NCI-H2081 treated with DMSO at 0.1 percent for 48 hours (cell line): ENCODE measurements around the gene PAPPA2.
A peak's percentile ranks its signal among the peaks of the same experiment; 100 is the strongest.
"Not testable (repeated sequence)": the region's sequence is repeated elsewhere in the genome, so short reads cannot be mapped to it uniquely, and the experiment has no call there.

Experiments used
- DNase-seq: peaks from one replicate; lab custom pipeline; 2025; lab: John Stamatoyannopoulos, UW

Gene PAPPA2

DNA sequence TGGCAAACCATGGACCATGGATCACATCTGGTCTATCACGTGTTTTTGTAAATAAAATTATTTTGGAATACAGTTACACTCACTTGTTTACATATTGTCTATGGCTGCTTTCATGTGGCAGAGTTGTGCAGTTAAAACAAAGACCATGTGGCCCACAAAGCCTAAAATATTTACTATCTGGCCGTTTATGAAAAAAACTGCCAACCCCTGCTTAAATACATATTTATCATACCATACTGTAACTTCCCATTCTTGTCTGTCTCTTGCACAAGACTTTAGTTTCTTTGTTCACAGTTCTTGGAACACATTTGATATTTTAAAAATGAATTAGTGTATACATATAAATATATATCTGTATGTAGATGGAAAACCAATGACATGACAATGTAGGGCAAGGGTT lies 141.5 kb downstream of the PAPPA2 start:
- DNase-seq = no peak

DNA sequence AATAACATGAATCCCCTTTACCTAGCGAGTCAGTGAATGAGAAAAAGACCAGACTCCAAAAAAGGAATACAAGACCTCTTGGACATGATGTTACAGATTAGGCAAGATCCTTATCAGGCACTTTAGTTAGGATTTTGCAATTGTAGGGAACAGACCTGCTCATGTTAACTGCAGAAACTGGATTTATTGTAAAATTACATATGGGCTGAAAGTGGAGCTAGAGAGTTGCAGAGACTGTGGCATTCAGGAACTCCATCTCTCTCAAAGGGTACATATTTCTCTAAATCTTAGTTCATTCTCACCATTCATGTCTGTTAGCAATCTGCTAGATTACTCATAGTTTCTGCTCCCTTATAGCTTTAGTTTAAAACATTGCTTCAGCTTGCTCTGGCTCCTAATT lies 142.2 kb downstream of the PAPPA2 start:
- DNase-seq = no peak

DNA sequence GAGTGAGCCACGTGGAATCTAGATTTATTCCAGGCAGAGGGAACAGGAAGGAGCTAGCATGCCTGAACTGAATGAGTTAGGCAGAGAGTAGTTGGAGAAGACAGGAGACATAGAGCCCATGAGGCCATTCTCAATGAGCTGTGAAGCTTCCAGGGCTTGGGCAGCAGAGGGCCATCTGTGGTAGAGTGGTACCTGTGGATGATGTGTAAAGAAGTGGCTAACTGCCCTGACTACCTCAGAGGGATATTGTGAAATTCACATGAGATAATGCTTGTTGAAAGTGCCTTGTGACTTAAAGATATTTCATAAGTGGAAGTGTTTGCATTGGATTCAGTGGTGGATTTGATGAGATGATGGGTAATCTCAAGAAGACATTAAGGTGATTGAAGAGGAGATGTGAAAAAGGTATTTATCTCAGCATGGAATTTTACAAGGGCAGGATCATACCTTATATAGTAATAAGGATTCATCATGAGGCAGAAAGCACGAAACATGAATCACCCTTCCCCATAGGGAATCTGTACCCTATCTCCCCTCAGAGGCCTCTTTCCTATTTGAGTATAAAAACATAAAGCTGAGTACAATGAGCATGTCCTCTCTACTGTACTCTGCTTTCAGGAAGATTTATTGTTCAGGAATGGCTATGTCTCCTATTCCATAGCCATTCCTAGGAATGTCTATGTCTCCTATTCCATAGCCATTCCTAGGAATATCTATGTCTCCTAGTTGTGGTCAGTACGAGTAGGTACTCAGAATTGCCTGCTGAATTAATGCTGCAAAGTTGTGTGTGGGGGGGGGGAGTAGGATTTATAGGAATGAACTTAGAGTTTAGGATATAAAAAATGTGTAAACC lies 146.8 kb downstream of the PAPPA2 start:
- no peak for DNase-seq

DNA sequence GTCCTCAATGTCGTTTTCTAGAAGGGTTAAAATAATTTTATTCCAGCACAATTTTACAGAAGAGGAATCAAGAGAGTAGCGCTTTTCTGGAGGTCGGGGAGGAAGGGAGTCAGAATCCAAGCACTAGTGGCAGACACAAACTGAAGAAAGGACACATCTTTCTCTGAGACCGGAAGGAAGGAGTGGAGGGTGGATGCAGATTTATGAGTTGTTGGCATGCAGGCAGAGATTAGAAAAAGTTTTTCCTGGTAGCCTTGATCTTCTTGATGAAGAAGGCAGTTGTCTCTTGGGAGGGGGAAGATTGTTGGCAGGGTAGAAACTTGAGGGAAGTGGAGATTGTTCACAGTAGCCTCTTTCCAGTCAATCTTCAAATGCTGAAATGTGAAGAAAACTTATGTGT lies 149.8 kb downstream of the PAPPA2 start:
- DNase-seq = no peak

DNA sequence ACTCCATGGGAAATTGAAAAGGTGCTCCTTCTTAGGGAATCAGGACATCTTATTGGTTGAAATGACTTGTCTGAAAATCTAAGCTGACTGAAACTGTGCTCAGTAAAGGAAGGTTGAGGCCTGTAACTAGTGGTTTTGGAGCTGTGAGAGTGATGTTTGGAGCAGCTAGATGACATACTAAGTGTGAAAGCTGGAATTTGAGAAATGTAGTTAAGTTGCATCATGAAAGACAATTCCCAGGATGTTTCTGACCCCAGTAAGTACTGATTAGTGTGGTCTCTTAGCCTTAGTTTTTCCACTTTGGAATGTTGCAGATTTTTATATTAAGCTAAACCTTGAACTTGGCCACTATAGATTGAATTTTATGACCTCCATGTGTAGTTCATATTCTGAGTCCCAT lies 154.9 kb downstream of the PAPPA2 start:
- no peak for DNase-seq

DNA sequence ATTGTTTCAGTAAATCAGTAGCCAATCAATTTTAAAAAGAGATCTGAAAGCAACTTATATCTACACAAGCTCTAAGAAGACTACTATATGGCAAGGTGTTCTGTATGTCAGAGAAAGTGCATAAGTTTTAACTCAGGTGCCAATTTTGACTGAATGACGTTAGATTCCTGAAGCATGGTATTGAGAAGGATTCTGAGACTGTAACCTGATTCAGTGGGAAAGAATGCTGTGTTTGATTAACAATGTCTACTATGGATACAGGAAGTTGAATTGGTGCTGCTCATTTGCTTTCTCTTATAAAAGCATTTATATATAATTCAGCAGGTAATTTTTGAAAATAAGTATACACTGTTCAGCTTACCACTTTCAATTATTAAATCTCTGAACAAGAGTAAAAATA lies 156.3 kb downstream of the PAPPA2 start:
- DNase-seq = no peak

DNA sequence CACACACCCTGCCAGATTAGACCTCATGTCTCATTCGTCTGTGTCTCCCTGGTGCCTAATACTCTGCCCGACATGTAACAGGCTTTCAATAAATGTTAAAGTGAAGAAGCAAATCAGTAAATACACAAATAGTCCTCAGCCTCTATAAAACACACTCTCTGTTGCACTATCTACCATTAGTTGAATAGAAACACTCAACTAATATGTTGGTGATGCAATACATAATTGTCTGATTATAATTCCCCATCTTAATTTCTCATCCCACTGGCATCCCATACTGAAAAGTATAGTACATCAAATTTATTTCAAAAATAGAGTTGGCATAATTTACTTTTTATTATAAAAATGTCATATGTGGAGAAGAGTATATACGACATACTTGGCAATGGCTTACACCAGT lies 162.4 kb downstream of the PAPPA2 start:
- no peak for DNase-seq

DNA sequence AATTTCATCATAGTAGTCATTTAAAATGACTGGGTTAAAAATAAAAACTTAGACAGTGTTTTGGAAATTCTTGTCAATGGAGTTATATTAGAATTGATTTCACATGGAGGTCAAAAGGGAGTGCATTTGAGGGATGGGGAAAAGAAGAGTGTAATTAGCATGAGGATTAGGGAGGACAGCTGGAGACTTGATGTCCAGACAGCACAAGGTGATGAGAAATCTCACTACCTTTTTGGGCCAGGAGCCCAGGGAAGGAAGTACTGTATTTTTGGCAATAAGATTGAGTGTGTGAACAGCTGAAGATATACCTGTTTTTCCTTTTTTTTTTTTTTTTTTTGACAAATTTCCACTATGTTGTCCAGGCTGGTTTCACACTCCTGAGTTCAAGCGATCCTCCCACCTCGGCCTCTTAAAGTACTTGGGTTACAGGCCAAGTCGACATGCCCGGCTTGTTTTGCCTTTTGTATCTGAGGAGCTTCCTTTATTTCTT lies 163.6 kb downstream of the PAPPA2 start:
- no peak for DNase-seq

DNA sequence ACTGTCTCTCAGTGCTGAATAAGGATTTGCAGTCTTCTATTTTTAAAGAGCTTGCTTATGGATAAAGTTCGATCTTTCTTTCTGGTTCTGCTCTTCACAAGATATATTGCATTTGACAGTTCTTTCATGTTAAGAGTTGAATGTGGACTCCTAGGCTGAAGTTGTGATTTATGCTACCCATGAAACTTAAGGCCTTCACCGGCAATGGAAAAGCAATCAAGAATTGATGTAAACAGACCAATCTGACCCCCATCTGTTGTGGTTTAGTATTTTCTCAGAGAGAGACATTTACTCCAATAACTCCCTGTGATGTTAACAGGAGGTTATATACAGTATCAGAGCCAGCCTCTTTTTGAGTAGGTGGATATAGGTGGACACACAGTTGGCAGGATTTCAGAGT lies 165.8 kb downstream of the PAPPA2 start:
- no peak for DNase-seq

DNA sequence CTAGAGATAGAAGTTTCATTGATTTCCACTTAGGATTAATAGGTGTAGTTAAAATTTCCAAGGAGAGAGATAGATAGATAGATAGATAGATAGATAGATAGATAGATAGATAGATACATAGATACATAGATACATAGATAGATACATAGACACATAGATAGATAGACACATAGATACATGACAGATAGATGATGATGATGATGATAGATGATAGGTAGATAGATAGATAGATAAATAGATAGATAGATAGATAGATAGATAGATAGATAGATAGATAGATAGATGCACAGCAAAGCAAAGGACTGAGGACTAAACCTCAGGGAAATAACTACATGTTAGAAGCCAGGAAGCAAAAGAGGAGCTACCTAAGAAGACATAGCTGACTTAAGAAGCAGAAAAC lies 171.8 kb downstream of the PAPPA2 start:
- not testable (repeated sequence) for DNase-seq

DNA sequence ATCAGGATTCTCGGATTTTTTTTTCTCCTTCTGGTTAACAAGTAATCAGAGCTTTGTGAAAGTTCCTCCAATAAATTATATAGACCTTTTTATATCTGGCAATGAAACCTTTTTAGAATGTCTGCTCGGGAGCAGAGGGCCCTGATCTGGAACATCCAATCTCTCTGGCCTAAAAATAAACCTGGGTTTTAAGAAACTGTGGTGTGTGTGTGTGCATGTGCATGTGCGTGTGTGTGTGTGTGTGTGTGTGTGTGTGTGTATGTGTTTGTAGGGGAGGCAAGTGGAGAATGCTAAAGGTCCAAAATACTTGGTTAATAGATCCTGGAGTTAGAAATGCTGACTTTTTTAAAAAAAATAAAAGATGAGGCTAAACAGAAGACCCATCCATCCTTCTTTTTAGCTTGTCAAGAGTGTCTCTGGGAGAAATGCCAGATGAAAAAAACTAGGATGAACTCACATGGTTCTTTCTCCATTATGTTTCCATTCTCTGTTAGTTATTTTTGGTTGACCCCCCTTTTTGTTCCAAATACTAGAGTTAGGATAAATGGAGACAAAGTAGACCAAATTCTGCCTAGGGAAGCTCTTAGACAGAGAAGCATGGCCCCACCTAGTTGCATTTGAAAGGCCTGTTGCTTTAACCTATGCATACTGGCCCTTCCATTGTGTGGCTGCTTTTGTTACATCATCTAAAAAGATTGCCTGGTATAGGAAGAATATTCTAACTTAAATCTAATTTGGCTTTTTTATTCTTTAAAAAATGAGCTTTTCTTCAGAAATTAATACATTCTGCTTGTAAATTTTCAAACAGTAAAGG lies 175.9 kb downstream of the PAPPA2 start:
- no peak for DNase-seq

DNA sequence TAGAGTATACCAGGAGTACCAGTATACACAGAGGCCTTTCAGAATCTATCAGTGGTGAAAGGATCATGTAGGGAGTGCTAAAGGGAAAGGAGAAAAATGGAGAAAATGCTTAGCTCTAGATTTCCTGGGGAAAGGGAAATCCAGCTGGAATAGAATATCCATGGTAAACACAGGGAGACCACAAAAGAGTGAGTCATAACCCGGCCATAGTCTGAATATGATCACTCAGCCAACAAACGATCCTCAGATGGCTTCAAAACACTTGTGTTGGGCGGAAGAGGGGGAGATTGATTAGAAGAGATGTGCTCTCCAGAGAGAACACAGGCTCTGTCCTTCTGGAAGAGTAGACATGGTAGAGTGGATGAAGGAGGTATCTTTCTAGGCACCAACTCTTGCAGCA lies 180.6 kb downstream of the PAPPA2 start:
- no peak for DNase-seq

DNA sequence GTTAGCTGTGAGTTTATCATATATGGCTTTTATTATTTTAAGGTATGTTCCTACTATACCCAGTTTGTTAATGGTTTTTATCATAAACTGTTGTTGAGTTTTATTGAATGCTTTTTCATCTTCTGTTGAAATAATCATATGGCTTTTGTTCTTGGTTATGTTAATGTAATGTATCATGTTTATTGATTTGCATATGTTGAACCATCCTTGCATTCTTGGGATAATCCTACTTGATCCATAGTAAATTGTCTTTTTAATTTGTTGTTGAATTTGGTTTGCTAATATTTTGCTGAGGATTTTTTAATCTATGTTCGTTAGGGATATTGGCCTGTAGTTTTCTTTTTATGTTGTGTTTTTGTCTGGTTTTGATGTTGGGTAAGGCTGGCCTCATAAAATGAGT lies 185.6 kb downstream of the PAPPA2 start:
- no peak for DNase-seq

DNA sequence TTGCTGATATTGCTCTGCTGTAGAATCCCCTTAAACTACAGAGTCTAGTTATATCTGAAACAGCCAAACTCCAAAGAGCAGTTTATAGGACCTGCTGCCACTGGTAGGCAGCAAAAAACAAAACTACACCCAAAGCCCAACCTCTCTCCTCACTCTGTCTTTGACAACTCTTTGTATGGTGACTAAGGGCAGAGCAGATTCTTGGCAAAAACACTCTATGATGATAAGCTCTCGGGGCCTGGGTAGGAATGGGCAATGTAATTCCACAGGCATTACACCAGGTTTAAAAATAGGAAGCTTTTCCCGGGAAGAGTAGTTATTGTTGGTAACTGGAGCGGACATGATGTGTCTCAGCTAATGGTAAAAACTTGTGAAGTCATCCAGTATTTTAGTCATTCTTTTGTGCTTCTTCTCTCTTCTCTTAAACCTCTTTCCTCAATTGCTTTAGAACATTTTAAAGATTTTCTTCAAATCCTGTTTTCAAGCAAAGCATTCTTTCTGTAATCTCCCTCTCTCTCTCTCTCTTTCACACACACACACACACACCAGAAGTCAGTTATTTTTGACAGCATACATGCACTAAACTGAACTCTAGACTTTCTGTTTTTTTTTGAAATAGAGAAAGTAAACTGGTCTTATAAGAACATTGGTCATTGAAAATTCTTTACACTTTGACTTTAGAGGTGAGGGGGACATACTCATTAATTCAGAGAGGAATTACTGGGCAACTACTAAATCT lies 193.5 kb downstream of the PAPPA2 start:
- DNase-seq = no peak

DNA sequence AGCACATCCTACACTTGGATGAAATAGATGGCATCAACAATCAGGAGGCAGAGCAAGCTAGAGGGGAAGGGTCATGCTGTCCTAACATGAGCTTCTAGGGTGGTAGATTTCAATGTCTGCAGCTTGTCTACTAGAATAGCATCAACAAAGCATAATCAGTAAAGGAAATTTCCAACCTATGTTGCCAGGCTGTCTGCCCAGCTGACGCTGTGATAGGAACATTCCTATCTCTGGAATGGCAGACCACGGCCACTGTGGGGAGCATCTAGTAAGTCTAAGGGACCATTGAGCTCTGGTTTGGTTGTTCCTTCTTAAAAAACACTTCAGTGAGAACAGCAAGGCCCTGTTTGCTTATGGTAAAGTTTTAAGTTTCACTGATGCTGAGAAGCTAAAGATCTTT lies 206.8 kb downstream of the PAPPA2 start:
- DNase-seq = no peak

DNA sequence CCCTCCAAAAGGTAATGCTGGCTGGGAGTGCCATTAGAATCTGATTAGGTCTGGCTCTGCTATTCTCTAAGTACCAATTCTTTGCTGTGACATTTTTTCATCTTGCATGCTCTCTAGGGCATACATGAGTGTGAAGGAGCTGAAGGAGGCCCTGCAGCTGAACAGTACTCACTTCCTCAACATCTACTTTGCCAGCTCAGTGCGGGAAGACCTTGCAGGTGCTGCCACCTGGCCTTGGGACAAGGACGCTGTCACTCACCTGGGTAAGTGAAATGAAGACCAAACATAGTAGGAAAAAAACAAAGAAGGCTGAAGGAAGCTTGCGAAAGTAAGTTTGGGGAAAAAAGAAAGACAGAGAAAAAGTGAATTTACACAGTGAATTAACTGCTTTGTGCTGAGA lies 207.9 kb downstream of the PAPPA2 start:
- no peak for DNase-seq

DNA sequence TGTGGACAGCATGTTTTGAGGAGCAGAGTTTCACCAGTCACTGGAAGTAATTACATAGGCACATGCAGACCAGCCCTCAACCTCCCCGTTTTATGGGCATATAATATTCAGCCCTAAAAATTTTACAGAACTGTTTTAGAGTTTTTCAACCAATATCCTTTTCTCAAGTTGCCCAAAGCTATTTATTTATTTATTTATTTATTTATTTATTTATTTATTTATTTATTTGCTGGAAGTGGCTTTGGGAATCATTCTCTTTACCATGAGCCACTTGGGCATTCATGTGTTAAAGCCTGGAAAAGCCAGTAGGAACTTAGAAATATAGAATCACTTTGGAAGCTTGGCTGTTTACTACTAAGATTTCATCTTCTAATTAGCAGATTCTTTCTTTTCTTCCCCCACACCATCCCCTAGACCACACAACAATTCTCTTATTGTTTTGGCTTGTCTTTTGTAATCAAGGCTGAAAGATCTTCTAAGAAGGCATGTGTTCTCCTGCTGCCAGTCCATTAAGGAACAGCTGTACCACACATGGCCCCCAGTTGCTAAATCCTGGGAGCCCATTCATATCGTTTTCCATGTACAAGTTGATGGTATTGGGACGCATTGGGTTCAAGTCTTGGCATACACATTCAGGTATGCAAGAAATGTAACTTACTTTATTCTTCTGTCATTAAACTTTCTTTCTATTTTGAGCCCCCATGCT lies 220.0 kb downstream of the PAPPA2 start:
- DNase-seq = no peak

DNA sequence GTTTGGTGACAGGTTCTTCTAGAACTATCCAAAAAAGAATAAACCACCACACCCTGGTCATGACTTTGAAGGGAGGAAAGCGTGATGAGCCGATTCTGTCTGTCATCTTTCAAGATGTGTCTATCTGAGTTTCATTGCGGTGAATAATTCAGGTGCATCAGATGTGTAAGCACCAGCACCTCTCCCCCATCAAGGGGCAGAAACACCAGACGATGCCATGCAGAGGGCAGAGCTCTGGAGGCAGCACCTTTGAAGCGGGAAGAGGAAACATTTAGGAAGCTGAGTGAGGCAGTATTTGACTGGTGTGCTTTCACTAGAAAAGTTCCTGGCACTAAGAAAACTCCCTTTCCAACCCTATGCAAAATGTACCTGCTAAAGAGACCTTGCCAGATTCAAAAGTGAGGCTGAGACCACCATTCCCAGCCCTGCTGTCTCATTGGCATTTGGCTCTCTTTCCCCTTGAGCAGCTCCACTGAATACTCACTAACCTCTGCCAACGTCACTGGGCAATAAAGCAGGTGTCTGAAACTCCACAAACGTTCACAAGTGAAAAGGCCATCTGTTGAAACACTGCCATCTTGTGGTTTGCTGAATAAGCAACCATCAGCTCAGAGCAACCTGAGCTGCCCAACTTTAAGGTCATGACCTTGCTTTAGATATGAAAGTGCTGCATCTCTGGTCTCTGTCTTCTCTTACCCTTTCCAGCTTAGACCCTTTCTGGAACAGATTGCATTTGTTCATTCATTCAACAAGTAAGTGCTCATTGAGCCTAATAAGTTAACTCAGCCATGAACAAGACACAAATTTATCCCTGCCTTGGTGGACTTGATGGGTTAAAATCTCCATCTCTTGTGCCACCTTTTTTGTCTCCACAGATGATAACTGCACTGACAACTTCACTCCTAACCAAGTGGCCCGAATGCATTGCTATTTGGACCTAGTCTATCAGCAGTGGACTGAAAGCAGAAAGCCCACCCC lies 228.6 kb downstream of the PAPPA2 start:
- peak; percentile 27 for DNase-seq

DNA sequence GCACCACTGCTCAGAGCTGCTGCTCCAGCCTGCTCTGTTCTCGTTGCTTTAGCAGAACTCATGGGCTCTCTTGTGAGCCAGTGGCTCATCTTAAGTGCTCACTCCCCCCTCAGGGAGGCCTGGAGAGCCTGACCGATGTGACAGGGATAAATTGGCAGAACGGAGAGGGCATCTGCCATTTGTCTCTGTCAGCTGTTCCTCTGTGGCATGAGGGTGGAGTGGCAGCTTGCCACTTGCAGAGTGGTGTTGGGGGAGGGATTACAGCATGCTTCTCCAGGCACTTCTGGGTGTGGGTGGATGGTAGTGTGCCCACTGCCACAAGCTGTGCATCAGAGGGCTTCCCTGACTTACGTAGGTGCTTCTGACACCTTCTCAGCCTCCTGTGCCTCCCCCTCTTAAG lies 229.5 kb downstream of the PAPPA2 start:
- DNase-seq = no peak

DNA sequence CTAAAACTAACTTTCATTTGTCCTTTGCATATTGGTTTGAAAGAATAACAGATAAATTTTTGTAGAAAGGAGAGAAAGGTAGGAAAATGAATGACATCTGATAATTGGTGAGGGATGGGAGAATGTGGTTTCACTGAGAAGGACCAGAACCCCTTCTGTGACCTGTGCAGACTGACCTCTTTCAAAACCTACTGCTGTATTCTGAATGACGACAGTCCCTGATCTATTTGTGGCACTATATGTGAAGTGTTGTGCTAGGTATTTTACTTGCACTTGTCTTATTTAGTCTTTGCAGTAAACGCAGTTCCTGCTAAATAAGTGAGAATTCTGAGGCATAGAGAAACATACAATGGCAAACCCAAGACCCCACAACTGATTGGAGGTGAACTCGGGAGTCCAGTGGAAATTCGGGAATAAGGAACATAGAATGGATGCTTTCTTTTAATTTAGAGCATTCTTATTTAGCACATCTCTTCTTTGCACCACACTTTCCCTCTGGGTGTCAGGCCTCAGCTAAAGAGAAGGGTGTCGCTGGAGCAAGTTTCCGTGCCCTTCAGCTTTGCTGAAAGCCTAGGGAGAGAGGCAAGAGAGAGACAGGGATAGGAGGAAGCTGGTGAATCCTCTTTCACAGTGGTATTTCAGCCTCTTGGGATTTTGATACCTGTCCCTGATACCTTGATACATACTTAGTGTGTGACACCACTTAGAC lies 230.2 kb downstream of the PAPPA2 start:
- DNase-seq = no peak
